Measurements from ENCODE around the gene NKD2. TPM values are rescaled to one million over a fixed set of nuclear protein-coding genes. Genes with fewer than 3 reads are reported as not detected.

NKD2 gene
- total RNA-seq, 1 donor from 2014 or later = 20.6 TPM

GRCh38 chr5:1009359-1010180 lies 968 bp downstream of the NKD2 start:
- no peaks in the 10 kb centered on the region for H3K36me3 Mint-ChIP-seq (ENCODE audit: low read depth)
- H3K9me3 Mint-ChIP-seq = no peaks in the 10 kb centered on the region
- H3K4me1 Mint-ChIP-seq = peaks cover 26% of the 10 kb centered on the region
- TF ChIP-seq CTCF (conservative IDR thresholded peaks at IDR 0.05) = peak; percentile 14
- DNase-seq (ENCODE audit: low read depth, low spot score) = no peak
- H3K27me3 Mint-ChIP-seq (ENCODE audit: low read depth) = peaks cover 45% of the 10 kb centered on the region
- H3K4me3 Mint-ChIP-seq = peak overlapping the region; percentile 83
- no peak overlapping the region for H3K27ac Mint-ChIP-seq (ENCODE audit: unreplicated experiment)

GRCh38 chr5:1010181-1010510 lies 1.5 kb downstream of the NKD2 start:
- Mint-ChIP-seq H3K9me3 (no peaks in the 10 kb centered on the region), H3K27ac (ENCODE audit: unreplicated experiment) (no peak overlapping the region), H3K4me3 (peak overlapping the region; percentile 83), H3K4me1 (peaks cover 26% of the 10 kb centered on the region), H3K27me3 (ENCODE audit: low read depth) (peaks cover 45% of the 10 kb centered on the region), H3K36me3 (ENCODE audit: low read depth) (no peaks in the 10 kb centered on the region)
- no peak for DNase-seq (ENCODE audit: low read depth, low spot score)
- TF ChIP-seq CTCF (conservative IDR thresholded peaks at IDR 0.05) = peak; percentile 37

- no peak for TF ChIP-seq CTCF (conservative IDR thresholded peaks at IDR 0.05)
- Mint-ChIP-seq H3K4me1 (peaks cover 26% of the 10 kb centered on the region), H3K4me3 (peak overlapping the region; percentile 83), H3K36me3 (ENCODE audit: low read depth) (no peaks in the 10 kb centered on the region), H3K9me3 (no peaks in the 10 kb centered on the region), H3K27me3 (ENCODE audit: low read depth) (peaks cover 42% of the 10 kb centered on the region), H3K27ac (ENCODE audit: unreplicated experiment) (no peak overlapping the region)
- no peak for DNase-seq (ENCODE audit: low read depth, low spot score)
These were observed 2.0 kb downstream of the NKD2 start for GRCh38 chr5:1010641-1011046.

- DNase-seq (ENCODE audit: low read depth, low spot score) = no peak
- H3K27ac Mint-ChIP-seq (ENCODE audit: unreplicated experiment) = no peak overlapping the region
- H3K4me1 Mint-ChIP-seq = peaks cover 22% of the 10 kb centered on the region
- peak overlapping the region; percentile 83 for H3K4me3 Mint-ChIP-seq
- no peaks in the 10 kb centered on the region for H3K9me3 Mint-ChIP-seq
- peak; percentile 62 for TF ChIP-seq CTCF (conservative IDR thresholded peaks at IDR 0.05)
- peaks cover 38% of the 10 kb centered on the region for H3K27me3 Mint-ChIP-seq (ENCODE audit: low read depth)
- H3K36me3 Mint-ChIP-seq (ENCODE audit: low read depth) = no peaks in the 10 kb centered on the region
These were observed 2.6 kb downstream of the NKD2 start for GRCh38 chr5:1011226-1011631.

- H3K36me3 Mint-ChIP-seq (ENCODE audit: low read depth) = no peaks in the 10 kb centered on the region
- H3K27me3 Mint-ChIP-seq (ENCODE audit: low read depth) = peaks cover 36% of the 10 kb centered on the region
- H3K27ac Mint-ChIP-seq (ENCODE audit: unreplicated experiment) = peak overlapping the region; percentile 43
- DNase-seq (ENCODE audit: low read depth, low spot score) = no peak
- H3K4me1 Mint-ChIP-seq = peaks cover 26% of the 10 kb centered on the region
- no peaks in the 10 kb centered on the region for H3K9me3 Mint-ChIP-seq
- TF ChIP-seq CTCF (conservative IDR thresholded peaks at IDR 0.05) = no peak
- peak overlapping the region; percentile 83 for H3K4me3 Mint-ChIP-seq
These were observed 3.2 kb downstream of the NKD2 start for GRCh38 chr5:1011741-1012312.
